ENCODE data around the gene MND1.

DNA sequence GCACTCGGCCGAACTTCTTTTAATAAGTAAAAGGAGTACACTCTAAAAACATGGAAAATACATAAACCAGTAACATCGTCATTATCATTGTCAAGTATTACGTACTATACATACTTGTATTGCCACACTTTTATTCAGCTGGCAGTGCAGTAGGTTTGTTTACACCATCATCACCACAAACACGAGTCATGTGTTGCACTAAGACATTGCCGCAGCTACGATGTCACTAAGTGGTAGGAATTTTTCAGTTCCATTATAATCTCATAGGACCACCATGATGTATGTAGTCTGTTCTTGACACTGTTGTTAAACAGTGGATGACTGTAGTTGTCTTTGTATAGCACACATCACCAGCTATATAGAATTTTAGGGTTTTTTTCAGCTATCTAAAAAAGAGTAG lies 73.6 kb downstream of the MND1 start:
- TF ChIP-seq, protein P1, sequence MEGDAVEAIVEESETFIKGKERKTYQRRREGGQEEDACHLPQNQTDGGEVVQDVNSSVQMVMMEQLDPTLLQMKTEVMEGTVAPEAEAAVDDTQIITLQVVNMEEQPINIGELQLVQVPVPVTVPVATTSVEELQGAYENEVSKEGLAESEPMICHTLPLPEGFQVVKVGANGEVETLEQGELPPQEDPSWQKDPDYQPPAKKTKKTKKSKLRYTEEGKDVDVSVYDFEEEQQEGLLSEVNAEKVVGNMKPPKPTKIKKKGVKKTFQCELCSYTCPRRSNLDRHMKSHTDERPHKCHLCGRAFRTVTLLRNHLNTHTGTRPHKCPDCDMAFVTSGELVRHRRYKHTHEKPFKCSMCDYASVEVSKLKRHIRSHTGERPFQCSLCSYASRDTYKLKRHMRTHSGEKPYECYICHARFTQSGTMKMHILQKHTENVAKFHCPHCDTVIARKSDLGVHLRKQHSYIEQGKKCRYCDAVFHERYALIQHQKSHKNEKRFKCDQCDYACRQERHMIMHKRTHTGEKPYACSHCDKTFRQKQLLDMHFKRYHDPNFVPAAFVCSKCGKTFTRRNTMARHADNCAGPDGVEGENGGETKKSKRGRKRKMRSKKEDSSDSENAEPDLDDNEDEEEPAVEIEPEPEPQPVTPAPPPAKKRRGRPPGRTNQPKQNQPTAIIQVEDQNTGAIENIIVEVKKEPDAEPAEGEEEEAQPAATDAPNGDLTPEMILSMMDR (IDR thresholded peaks at IDR 0.05): no peak
- TF ChIP-seq EZH2 (IDR thresholded peaks at IDR 0.05): no peak

Measured in neural progenitor cell (in vitro differentiated cells).